ENCODE measurements around the gene TMEM207.
"Not testable (repeated sequence)": the region's sequence is repeated elsewhere in the genome, so short reads cannot be mapped to it uniquely, and the experiment has no call there.

TMEM207 gene

GRCh38 chr3:190449801-190450200 lies at the start of gene TMEM207:
TMEM207 (minus strand) TSS chr3:190449901; CDS start chr3:190449809, 92 bp downstream.
- no peak for DNase-seq (ENCODE audit: low read depth)

- no peak for DNase-seq (ENCODE audit: low read depth)
These were observed 49.4 kb upstream of the TMEM207 start for GRCh38 chr3:190499122-190499521.

GRCh38 chr3:190498293-190498692 lies 48.6 kb upstream of the TMEM207 start:
- no peak for DNase-seq (ENCODE audit: low read depth)

GRCh38 chr3:190497811-190498210 lies 48.1 kb upstream of the TMEM207 start:
- DNase-seq (ENCODE audit: low read depth), result no peak

GRCh38 chr3:190496859-190497258 lies 47.2 kb upstream of the TMEM207 start:
- DNase-seq (ENCODE audit: low read depth), result no peak

- DNase-seq (ENCODE audit: low read depth), result no peak
These were observed 46.1 kb upstream of the TMEM207 start for GRCh38 chr3:190495796-190496195.

- no peak for DNase-seq (ENCODE audit: low read depth)
These were observed 45.7 kb upstream of the TMEM207 start for GRCh38 chr3:190495354-190495753.

GRCh38 chr3:190494907-190495306 lies 45.2 kb upstream of the TMEM207 start:
- no peak for DNase-seq (ENCODE audit: low read depth)

- no peak for DNase-seq (ENCODE audit: low read depth)
These were observed 43.3 kb upstream of the TMEM207 start for GRCh38 chr3:190492966-190493365.

GRCh38 chr3:190492129-190492528 lies 42.4 kb upstream of the TMEM207 start:
- no peak for DNase-seq (ENCODE audit: low read depth)

- no peak for DNase-seq (ENCODE audit: low read depth)
These were observed 41.9 kb upstream of the TMEM207 start for GRCh38 chr3:190491533-190492054.

GRCh38 chr3:190486908-190487607 lies 37.4 kb upstream of the TMEM207 start:
- DNase-seq (ENCODE audit: low read depth), result no peak

GRCh38 chr3:190486533-190486864 lies 36.8 kb upstream of the TMEM207 start:
- DNase-seq (ENCODE audit: low read depth), result no peak

- no peak for DNase-seq (ENCODE audit: low read depth)
These were observed 36.3 kb upstream of the TMEM207 start for GRCh38 chr3:190485830-190486532.

GRCh38 chr3:190481779-190482178 lies 32.1 kb upstream of the TMEM207 start:
- no peak for DNase-seq (ENCODE audit: low read depth)

GRCh38 chr3:190473261-190473660 lies 23.6 kb upstream of the TMEM207 start:
- not testable (repeated sequence) for DNase-seq (ENCODE audit: low read depth)

GRCh38 chr3:190467922-190468321 lies 18.2 kb upstream of the TMEM207 start:
- DNase-seq (ENCODE audit: low read depth), result no peak

GRCh38 chr3:190458040-190458439 lies 8.3 kb upstream of the TMEM207 start:
- DNase-seq (ENCODE audit: low read depth), result no peak

- DNase-seq (ENCODE audit: low read depth), result no peak
These were observed 7.1 kb upstream of the TMEM207 start for GRCh38 chr3:190456770-190457169.

- no peak for DNase-seq (ENCODE audit: low read depth)
These were observed 6.1 kb upstream of the TMEM207 start for GRCh38 chr3:190455828-190456227.

- no peak for DNase-seq (ENCODE audit: low read depth)
These were observed 1.4 kb downstream of the TMEM207 start for GRCh38 chr3:190448256-190448655.

GRCh38 chr3:190446573-190447279 lies 3.0 kb downstream of the TMEM207 start:
- DNase-seq (ENCODE audit: low read depth), result no peak

GRCh38 chr3:190444576-190445145 lies 5.0 kb downstream of the TMEM207 start:
- DNase-seq (ENCODE audit: low read depth), result no peak
